AG04450 (cell line): Measurements from ENCODE around the gene SPTBN2. TPM values are rescaled to one million over a fixed set of nuclear protein-coding genes. Genes with fewer than 3 reads are reported as not detected.
"Not testable (repeated sequence)": the region's sequence is repeated elsewhere in the genome, so short reads cannot be mapped to it uniquely, and the experiment has no call there.

Source experiments
- CTCF ChIA-PET: fragments of 300-600, 350-600 bp; formaldehyde crosslinking; extraction: SDS; loops from one replicate; lab custom pipeline; 2022; ENCODE audit warnings: antibody characterized with exemption, inconsistent platforms; lab: Charles Lee
- POLR2A ChIA-PET: fragments of 350-600 bp; formaldehyde crosslinking; extraction: SDS; loops from one replicate; lab custom pipeline; 2021; ENCODE audit warnings: antibody characterized with exemption, inconsistent platforms; lab: Yijun Ruan, JAX
- DNase-seq: peaks from one replicate; pipeline ENCODE4 v3.0.0-alpha.2; 2011; ENCODE audit warnings: low read depth, low spot score
- H3K27ac ChIP-seq: one replicate; pipeline ENCODE4 v1.5.1; 2012; ENCODE audit warnings: low read depth, low read length, control low read depth
- H3K27me3 ChIP-seq: one replicate; pipeline ENCODE4 v1.6.0; 2012; ENCODE audit warnings: low read length; ENCODE audit not compliant: control insufficient read depth, insufficient read depth
- H3K4me3 ChIP-seq: 2 replicates; pipeline ENCODE4 v1.5.1; 2011; ENCODE audit warnings: mild to moderate bottlenecking, low read depth, low read length, control low read depth
- H3K9me3 ChIP-seq: 2 replicates; pipeline ENCODE4 v1.5.1; 2012; ENCODE audit warnings: low read length; ENCODE audit not compliant: control insufficient read depth, insufficient read depth
- polyA plus RNA-seq: library from polyadenylated mRNA; depleted of rRNA; stranded (reverse); fragments of >200 nt; gene quantifications from 2 replicates; pipeline ENCODE4 v1.2.3, GENCODE V29; 2011
- TF ChIP-seq, protein P1 (sequence below): IDR thresholded peaks from 2 replicates; pipeline ENCODE4 v1.5.1; 2011; ENCODE audit warnings: low read depth, low read length, control low read depth, inconsistent platforms

SPTBN2 gene
- polyA plus RNA-seq, 1 experiment: 0.09 TPM

DNA sequence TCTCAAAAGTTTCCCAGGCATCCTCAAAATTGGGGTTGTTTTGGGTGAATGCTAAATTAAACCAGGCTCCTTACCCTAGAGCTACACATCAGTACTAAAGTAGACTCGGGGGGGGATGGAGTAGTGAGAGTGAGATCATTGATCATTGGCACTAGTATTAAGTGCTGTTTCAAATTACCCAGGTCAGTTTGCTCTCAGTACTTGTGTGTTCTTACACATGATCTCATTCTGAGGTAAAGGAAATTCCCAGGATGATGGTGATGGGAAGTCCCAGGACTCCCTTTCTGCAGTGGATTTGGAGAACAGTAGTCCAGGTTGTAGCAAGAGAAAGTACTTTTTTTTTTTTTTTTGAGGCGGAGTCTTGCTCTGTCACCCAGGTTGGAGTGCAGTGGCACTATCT lies 78.0 kb downstream of the SPTBN2 start:
- no peak for DNase-seq
- CTCF ChIA-PET: no interaction called here
- H3K27me3 ChIP-seq: no peaks in the 10 kb centered on the region
- POLR2A ChIA-PET: interaction anchor here (0.6 to 0.7 kb wide), 2 partner anchors 61 to 82 kb away, joined by 3 read pairs; no protein-coding TSS in a partner anchor
- TF ChIP-seq, protein P1, sequence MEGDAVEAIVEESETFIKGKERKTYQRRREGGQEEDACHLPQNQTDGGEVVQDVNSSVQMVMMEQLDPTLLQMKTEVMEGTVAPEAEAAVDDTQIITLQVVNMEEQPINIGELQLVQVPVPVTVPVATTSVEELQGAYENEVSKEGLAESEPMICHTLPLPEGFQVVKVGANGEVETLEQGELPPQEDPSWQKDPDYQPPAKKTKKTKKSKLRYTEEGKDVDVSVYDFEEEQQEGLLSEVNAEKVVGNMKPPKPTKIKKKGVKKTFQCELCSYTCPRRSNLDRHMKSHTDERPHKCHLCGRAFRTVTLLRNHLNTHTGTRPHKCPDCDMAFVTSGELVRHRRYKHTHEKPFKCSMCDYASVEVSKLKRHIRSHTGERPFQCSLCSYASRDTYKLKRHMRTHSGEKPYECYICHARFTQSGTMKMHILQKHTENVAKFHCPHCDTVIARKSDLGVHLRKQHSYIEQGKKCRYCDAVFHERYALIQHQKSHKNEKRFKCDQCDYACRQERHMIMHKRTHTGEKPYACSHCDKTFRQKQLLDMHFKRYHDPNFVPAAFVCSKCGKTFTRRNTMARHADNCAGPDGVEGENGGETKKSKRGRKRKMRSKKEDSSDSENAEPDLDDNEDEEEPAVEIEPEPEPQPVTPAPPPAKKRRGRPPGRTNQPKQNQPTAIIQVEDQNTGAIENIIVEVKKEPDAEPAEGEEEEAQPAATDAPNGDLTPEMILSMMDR: no peak
- H3K9me3 ChIP-seq: no peaks in the 10 kb centered on the region
- H3K4me3 ChIP-seq: no peak overlapping the region
- no peak overlapping the region for H3K27ac ChIP-seq

DNA sequence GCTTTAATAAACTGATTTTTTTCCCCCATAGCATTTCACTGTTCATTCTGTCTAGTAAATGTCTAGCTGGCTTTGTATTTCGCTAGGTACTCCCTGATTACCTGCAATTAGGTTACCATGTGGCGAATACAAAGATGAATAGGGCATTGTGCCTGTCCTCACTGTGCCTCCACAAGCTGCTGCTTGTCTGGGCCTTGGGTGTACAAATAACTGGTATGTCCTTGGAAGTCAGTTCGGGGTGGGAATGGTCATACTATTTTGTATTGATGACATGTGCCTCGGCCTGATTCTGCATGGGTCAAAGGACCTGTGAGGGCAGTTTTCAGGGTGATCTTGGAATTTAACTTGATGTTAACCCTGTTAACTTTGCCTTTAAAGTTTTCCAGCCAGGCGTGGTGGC lies 79.1 kb downstream of the SPTBN2 start:
- CTCF ChIA-PET: no interaction called here

DNA sequence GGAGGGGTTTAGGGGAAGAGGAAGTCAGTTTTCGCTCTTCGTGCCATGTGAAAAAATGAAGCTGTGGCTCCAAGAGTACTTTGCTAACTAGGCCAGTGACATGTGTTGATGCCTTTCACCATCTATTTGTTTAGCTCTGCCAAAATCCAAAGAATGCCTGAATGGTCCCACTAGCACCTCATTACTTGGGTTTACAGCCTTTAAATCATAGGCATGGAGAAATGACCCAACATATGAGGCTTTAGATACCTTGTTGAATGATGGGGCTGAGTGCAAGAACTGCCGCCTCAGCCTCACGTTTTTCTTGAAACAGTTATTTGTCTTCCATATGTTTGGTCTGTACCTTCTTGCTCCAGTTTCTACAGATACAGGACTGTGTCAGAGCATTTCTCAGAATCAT lies 82.2 kb downstream of the SPTBN2 start:
- Histone ChIP-seq H3K4me3 (no peak overlapping the region), H3K27ac (no peak overlapping the region), H3K9me3 (peaks cover 3% of the 10 kb centered on the region; the same call in 1 of the 2 replicates), H3K27me3 (no peaks in the 10 kb centered on the region)
- DNase-seq: no peak
- TF ChIP-seq, protein P1: no peak
- CTCF ChIA-PET: no interaction called here
- POLR2A ChIA-PET: interaction anchor here (1.1 to 1.4 kb wide), 2 partner anchors 9 to 24 kb away, joined by 4 read pairs; partner anchors contain the start of gene RBM4

More for the DNA sequence above, 79.1 kb downstream of the SPTBN2 start:
- Histone ChIP-seq H3K27ac (no peak overlapping the region), H3K4me3 (no peak overlapping the region), H3K27me3 (no peaks in the 10 kb centered on the region), H3K9me3 (no peaks in the 10 kb centered on the region)
- POLR2A ChIA-PET: interaction anchor here (1.4 kb wide), 1 partner anchor 12 kb away, joined by 5 read pairs; the partner anchor contains the start of gene RBM4
- no peak for DNase-seq
- TF ChIP-seq, protein P1: no peak

DNA sequence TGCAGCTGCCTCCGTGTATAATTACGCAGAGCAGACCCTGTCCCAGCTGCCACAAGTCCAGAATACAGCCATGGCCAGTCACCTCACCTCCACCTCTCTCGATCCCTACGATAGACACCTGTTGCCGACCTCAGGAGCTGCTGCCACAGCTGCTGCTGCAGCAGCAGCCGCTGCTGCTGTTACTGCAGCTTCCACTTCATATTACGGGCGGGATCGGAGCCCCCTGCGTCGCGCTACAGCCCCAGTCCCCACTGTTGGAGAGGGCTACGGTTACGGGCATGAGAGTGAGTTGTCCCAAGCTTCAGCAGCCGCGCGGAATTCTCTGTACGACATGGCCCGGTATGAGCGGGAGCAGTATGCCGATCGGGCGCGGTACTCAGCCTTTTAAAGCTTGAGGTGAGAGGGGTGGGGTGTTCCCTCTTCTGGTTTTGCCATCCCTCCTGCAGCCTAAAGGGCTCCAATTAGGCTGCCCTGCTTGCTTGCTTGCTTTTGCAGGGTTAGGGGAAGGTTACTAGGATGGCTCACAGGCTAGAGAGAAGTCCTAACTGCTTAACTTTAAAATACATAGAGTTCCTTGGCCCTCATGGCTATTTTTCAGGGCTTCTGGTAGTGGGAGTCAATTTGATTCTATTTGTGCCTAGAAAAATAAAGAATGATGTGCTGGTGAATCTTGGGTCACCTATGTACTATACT lies 85.1 kb downstream of the SPTBN2 start:
- TF ChIP-seq, protein P1: no peak
- CTCF ChIA-PET: no interaction called here
- no peaks in the 10 kb centered on the region for H3K27me3 ChIP-seq
- no peak overlapping the region for H3K4me3 ChIP-seq
- POLR2A ChIA-PET: no interaction called here
- peaks cover 3% of the 10 kb centered on the region; the same call in 1 of the 2 replicates for H3K9me3 ChIP-seq
- DNase-seq: no peak
- no peak overlapping the region for H3K27ac ChIP-seq

DNA sequence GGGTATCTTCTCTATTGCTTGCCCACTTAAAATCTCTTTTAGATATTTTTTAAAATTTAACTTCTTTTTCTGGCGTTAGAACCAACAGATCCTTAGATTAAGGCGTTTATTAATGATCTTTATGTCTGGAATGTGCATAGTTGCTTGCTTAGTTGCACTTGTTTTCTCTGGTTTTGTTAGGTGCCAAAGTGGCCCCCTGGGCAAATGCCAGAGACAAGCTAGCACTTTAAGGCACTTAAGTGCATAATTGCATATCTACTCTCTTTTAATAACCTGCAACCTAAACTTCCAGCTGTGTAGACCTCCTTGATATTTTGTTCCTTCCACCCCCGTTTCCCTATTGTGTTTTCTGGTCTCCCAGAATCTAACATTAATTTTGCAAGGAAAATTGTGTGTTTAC lies 87.2 kb downstream of the SPTBN2 start:
- ChIA-PET CTCF (no interaction called here), POLR2A (no interaction called here)
- no peak overlapping the region for H3K27ac ChIP-seq
- no peaks in the 10 kb centered on the region for H3K27me3 ChIP-seq
- peak overlapping the region; percentile 98 for H3K4me3 ChIP-seq
- DNase-seq: no peak
- peaks cover 3% of the 10 kb centered on the region; the same call in 1 of the 2 replicates for H3K9me3 ChIP-seq
- TF ChIP-seq, protein P1: no peak

DNA sequence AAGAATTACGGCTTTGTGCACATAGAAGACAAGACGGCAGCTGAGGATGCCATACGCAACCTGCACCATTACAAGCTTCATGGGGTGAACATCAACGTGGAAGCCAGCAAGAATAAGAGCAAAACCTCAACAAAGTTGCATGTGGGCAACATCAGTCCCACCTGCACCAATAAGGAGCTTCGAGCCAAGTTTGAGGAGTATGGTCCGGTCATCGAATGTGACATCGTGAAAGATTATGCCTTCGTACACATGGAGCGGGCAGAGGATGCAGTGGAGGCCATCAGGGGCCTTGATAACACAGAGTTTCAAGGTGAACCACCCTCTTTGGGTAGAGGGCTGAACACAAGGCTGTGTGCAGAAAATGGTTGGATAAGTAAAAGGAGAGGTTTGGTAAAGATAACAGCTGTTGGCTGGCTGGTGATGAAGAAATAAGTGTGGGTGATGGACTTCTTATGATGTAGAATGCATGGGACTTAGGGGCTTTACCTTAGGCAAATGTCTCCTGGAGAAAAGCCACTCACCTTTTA lies 89.1 kb downstream of the SPTBN2 start:
- POLR2A ChIA-PET: interaction anchor here (0.5 kb wide), 1 partner anchor 17 kb away, joined by 4 read pairs; no protein-coding TSS in a partner anchor

More for the DNA sequence above, 89.1 kb downstream of the SPTBN2 start:
- H3K27me3 ChIP-seq, CTCF ChIA-PET, H3K27ac ChIP-seq, H3K9me3 ChIP-seq, DNase-seq: not testable (repeated sequence)
- peak overlapping the region; percentile 98 for H3K4me3 ChIP-seq
